Measurements from ENCODE around the gene CTSC. TPM values are rescaled to one million over a fixed set of nuclear protein-coding genes. Genes with fewer than 3 reads are reported as not detected.

The CTSC gene
- total RNA-seq, 1 donor from 2014 or later: 84.7 TPM

DNA sequence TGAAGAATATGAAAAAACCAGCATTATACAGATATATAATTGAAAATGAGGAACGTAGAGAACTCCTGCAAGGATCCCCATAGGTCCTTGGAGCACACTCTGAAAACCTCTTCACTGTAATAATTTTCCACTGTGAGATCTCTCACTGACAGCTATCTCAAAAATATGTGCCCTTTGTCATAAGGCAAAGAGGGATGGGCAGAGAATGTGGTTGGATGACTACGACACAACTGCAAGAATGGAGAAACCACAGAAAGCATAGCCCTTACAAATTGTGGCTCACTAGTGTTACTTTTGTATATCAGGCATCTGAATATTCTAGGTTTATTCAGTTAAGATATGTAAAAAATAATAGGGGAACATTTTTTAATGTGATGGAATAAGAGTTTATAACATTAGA is 7.9 kb upstream of the CTSC start:
- Histone ChIP-seq H3K9me3 (no peaks in the 10 kb centered on the region), H3K27me3 (no peaks in the 10 kb centered on the region), H3K36me3 (no peaks in the 10 kb centered on the region), H3K27ac (no peak overlapping the region), H3K4me1 (no peaks in the 10 kb centered on the region), H3K4me3 (no peak overlapping the region)
- intact Hi-C loops (cut with DNase I): no loop called here
- TF ChIP-seq POLR2A (IDR thresholded peaks at IDR 0.05) (no peak), POLR2AphosphoS5 (IDR thresholded peaks at IDR 0.05; ENCODE audit: insufficient read depth in 1 of 2, low read depth in 1 of 2) (no peak)
- TF ChIP-seq, protein P1, sequence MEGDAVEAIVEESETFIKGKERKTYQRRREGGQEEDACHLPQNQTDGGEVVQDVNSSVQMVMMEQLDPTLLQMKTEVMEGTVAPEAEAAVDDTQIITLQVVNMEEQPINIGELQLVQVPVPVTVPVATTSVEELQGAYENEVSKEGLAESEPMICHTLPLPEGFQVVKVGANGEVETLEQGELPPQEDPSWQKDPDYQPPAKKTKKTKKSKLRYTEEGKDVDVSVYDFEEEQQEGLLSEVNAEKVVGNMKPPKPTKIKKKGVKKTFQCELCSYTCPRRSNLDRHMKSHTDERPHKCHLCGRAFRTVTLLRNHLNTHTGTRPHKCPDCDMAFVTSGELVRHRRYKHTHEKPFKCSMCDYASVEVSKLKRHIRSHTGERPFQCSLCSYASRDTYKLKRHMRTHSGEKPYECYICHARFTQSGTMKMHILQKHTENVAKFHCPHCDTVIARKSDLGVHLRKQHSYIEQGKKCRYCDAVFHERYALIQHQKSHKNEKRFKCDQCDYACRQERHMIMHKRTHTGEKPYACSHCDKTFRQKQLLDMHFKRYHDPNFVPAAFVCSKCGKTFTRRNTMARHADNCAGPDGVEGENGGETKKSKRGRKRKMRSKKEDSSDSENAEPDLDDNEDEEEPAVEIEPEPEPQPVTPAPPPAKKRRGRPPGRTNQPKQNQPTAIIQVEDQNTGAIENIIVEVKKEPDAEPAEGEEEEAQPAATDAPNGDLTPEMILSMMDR (IDR thresholded peaks at IDR 0.05): no peak
- DNase-seq (ENCODE audit: extremely low spot score in 2 of 2): no peak

DNA sequence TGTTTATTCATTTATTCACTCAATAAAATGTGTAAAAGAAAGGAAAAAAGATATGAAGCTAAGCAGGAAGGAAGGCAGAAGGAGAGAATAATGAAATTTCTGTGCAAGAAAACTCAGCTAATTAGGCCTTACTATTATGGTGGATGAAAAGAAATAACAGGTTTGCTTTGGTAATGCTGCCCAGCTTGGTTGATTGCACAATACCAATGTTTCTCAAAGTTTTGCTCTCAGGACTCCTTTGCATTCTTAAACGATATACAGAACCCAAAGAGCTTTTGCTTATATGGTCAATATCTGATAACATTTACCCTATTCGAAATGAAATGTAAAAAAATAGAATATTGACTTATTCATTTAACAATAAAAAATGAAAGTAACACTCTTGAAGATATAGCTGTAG is 7.3 kb upstream of the CTSC start:
- no peak for DNase-seq (ENCODE audit: extremely low spot score in 2 of 2)
- intact Hi-C loops (cut with DNase I): no loop called here
- TF ChIP-seq POLR2AphosphoS5 (IDR thresholded peaks at IDR 0.05; ENCODE audit: insufficient read depth in 1 of 2, low read depth in 1 of 2) (no peak), POLR2A (IDR thresholded peaks at IDR 0.05) (no peak)
- TF ChIP-seq, protein P1 (IDR thresholded peaks at IDR 0.05): no peak

DNA sequence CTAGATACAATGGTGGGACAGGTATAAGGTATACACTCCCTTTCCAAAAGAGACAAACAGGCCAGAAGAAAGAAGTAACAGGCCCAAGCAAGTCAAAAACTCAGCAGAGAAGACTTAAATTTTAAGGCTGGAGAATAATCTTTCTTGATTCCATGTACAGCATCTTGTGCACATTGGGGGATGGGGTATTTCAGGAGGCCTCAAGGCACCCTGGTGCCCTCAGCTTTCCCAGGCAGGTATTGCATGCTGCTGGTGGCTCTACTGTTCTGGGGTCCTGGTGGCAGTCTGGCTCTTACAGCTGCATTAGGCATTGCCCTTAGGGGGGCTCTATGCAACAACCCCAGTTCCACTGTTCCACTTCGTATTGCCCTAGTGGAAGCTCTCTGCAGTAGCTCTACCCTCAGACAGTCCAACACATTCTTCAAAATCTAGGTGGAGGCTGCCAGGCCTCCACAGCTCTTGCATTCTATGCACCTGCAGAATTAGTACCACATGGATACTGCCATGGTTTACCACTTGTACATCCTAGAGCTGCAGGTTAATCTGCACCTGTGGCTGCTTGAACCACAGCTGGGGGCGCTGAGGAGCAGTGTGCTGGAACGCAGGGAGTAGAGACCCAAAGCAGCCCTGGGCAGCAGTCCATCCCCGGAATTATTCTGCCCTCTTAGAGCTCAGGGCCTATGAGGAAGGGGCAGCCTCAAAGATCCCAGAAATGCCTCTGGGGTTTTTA is 4.2 kb upstream of the CTSC start:
- H3K4me1 ChIP-seq: peaks cover 11% of the 10 kb centered on the region
- no peaks in the 10 kb centered on the region for H3K27me3 ChIP-seq
- intact Hi-C loops (cut with DNase I): no loop called here
- no peak overlapping the region for H3K4me3 ChIP-seq
- no peak for DNase-seq (ENCODE audit: extremely low spot score in 2 of 2)
- no peaks in the 10 kb centered on the region for H3K36me3 ChIP-seq
- H3K27ac ChIP-seq: no peak overlapping the region
- TF ChIP-seq POLR2A (IDR thresholded peaks at IDR 0.05) (no peak), POLR2AphosphoS5 (IDR thresholded peaks at IDR 0.05; ENCODE audit: insufficient read depth in 1 of 2, low read depth in 1 of 2) (no peak)
- TF ChIP-seq, protein P1 (IDR thresholded peaks at IDR 0.05): no peak
- H3K9me3 ChIP-seq: no peaks in the 10 kb centered on the region

More for the DNA sequence above, 7.3 kb upstream of the CTSC start:
- Histone ChIP-seq H3K4me3 (no peak overlapping the region), H3K36me3 (no peaks in the 10 kb centered on the region), H3K27me3 (no peaks in the 10 kb centered on the region), H3K27ac (no peak overlapping the region), H3K4me1 (no peaks in the 10 kb centered on the region), H3K9me3 (no peaks in the 10 kb centered on the region)

DNA sequence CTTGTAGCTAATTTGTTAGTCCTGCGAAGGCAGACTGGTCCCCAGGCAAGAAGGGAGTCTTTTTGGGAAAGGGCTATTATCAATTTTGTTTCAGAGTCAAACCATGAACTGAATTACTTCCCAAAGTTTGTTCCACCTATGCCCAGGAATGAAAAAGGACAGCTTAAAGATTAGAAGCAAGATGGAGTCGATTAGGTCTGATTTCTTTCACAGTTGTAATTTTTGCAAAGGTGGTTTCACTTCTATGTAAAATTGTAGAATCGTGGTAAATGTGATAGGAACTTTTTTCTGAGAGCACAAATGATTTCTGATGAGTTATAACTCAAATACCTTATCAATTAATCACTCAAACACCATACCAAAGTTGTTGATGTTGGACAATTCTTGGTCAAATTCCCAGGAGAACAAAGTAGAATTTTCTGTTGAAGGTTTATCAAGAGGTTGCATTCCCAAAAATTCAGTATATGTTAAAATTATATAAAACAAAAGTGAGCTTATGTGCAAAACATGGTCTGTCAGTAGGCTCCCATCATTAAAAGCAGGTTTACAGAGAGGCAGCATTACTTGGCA is 2.9 kb upstream of the CTSC start:
- TF ChIP-seq, protein P1 (IDR thresholded peaks at IDR 0.05): no peak
- TF ChIP-seq POLR2AphosphoS5 (IDR thresholded peaks at IDR 0.05; ENCODE audit: insufficient read depth in 1 of 2, low read depth in 1 of 2) (no peak), POLR2A (IDR thresholded peaks at IDR 0.05) (no peak)
- no peaks in the 10 kb centered on the region for H3K27me3 ChIP-seq
- H3K9me3 ChIP-seq: no peaks in the 10 kb centered on the region
- H3K36me3 ChIP-seq: no peaks in the 10 kb centered on the region
- peaks cover 11% of the 10 kb centered on the region for H3K4me1 ChIP-seq
- DNase-seq (ENCODE audit: extremely low spot score in 2 of 2): no peak
- H3K4me3 ChIP-seq: no peak overlapping the region
- intact Hi-C loops (cut with DNase I): no loop called here
- H3K27ac ChIP-seq: no peak overlapping the region
